NCI-H128 (cell line): Measurements from ENCODE around the gene EPHA6.

ENCODE experiments used
- DNase-seq: peaks from one replicate; lab custom pipeline; 2025; ENCODE audit not compliant: unreplicated experiment; lab: John Stamatoyannopoulos, UW

Gene EPHA6

DNA sequence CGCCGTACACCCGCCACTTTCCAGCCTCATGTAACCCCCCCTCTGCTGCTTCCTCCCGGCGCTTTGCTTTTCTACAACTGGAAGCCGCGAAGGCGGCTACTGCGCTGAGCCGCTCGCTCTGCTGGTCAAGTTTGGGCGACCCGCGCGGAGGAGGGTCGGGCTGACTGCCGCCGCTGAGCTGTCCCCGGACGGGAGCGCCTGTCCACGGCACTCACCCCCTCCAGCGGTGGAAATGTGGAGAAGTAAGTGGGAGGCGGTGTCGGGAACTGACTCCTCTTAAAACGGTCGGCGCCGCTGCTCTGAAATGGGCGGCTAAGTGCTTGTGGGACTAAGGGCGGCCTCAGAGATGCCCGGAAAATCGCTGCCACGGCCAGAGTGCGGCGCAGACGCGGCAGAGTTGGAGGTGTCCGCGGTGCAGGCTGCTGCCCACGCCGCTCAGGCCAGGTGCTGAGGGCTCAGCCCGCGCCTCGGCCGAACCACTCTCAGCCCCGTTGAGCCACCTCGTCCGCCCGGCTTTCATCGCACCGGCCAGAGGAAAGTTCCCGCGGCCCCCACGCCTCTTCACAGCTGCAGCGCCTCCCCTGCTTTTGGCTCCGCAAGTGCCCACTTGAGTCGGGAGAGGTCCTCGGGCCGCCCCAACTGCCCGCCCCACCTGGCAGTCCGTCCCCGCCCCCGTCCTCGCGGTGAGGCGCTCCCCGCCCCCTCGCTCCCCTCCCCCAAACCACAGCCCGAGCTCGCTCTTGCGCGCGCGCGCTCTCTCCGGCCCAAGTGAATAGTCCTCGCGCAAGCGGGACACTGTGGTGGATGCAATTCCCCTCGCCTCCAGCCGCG, at the start of gene EPHA6:
Gene EPHA6, plus strand, starts transcription at position 775 of the 831 bp plus-strand sequence.
- no peak for DNase-seq

DNA sequence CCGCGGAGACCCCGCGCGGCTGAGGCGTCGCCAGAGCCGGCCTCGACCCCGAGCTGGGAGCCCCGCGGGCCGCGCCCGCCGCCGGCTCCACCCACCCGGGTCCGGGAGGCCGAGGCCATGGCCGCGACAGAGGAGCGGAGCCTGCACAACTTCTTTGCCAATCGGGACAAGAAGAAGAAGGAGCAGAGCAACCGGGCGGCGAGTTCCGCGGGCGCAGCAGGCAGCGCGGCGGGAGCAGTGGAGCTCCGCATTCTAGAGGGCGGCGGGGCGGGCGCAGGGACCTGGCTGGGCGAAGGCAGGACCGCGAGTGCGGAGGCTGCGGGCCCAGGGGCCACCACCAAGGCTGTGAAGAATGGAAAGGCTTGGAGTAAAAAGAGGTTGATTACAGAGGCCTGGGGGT, 37.6 kb upstream of the EPHA6 start:
- DNase-seq, result no peak

DNA sequence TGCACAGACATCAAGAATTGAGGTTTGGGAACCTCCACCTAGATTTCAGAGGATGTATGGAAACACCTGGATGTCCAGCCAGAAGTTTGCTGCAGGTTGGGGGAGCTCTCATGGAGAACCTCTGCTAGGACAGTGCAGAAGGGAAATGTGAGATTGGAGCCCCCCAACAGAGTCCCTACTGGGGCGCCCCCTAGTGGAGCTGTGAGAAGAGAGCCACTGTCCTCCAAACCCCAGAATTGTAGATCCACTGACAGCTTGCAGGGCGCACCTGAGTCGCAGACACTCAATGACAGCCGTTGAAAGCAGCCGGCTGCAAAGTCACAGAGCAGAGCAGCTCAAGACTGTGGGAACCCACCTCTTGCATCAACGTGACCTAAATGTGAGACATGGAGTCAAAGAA, 34.6 kb upstream of the EPHA6 start:
- DNase-seq, result no peak

DNA sequence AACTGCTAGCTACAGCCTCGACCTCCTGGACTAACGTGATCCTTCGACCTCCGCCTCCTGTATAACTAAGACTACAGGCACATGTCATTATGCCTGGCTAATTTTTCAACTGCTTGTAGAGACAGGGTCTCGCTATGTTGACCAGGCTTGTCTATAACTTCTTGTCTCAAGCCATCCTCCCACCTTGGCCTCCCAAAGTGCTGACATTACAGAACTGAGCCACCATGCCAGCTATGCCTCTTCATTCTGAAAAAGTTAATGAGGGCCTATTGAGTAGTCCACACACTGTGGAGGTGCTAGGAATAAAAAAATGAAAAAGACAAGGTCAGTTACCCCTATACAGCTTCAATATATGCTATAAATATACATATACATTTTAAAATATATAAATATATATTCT, 18.3 kb upstream of the EPHA6 start:
- no peak for DNase-seq

DNA sequence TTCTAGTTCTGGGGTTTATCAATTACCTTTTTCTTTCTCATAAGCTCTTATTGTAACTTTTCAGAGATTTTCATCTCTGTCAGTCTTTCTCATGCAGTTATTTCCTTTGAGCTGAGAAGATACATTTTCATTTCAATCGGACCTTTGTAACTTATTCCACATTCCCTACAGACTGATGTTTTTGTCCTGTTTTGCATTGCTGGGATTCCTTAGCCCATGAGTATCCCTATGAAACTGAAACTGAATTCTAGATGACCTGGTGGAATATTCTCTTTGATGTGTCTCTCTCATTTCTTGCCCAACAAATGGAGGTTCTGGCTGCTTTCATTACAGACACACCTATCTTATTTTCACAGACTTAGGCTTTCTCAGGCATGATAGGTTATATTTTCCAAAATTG, 10.5 kb upstream of the EPHA6 start:
- no peak for DNase-seq

DNA sequence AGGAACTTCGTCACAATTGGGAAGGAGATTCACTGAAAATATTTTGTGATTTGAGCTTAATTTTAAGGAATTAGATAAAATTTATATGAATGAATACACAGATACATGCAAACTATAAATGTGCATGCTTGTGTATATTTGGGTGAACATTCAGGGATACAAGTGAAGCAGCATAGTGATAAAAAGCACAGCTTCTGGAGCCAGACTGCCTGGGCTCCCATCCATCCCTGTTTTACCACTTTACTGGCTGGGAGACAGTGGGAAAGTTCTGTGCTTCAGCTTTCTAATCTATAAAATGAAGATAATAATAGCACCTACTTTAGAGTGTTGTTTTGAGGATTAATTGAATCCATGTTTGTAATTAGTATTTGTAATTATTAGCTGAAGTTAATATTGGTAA, 8.1 kb upstream of the EPHA6 start:
- no peak for DNase-seq

DNA sequence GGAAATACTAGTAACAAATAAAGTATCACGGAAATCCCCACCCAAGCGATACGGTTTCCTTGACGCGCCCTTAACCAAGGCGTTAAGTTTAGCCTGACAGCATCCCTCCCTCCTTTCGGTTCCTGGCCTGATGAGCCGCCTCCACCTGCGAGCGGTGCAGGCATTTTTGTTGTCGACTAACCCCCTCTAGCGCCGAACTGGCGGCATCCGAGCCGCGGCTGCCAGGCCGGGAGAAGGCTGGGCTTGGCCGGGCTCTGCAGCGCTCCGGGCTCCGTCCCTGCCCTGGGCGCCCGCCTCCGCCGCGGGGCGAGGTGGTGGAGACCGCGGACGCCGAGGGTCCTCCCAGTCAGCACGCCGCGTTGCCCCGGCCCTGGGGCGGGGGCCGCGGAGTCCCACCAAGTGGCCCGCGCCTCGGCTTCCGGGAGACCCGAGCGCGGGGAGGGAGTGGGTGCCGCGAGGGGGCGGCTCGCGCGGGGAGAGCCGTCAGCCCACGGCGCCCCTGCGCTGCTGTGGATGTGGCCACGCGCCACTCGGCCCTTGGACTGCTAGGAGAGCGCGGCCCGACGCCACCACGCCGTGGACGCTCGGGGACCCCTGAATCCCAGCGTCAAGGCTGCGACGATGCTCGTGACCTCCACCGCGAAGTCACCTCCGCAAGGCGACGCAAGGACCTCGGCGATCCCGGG, 1.1 kb upstream of the EPHA6 start:
- DNase-seq, result peak; percentile 18

DNA sequence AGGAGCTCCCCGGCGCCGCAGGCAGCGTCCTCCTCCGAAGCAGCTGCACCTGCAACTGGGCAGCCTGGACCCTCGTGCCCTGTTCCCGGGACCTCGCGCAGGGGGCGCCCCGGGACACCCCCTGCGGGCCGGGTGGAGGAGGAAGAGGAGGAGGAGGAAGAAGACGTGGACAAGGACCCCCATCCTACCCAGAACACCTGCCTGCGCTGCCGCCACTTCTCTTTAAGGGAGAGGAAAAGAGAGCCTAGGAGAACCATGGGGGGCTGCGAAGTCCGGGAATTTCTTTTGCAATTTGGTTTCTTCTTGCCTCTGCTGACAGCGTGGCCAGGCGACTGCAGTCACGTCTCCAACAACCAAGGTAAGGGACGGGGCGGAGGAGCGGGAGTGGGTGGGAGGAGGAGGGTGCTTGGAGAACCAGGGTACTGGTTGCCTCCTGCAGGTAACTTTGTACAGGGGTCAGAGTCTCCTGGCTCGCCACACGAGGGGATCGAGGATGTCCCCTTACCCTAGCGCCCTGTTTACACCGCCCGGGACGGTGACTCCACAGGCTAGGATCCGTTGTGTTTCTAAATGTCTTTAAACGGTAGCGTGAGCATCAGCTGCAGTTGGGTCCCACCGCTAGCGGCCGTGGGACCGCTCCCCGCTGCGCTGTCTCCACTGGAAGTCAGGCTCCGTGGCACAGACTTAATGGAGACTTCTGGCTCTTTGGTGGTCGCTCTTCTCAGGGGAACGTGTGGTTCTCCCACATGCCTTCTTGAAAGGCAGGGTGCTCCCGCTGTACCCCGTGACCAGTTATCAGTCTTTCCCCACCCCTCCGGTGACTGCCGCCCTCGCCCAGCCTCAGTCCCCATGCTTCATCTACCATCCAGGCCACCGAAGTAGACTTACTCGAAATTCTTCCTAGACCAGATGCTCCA, 515 bp downstream of the EPHA6 start:
- no peak for DNase-seq

DNA sequence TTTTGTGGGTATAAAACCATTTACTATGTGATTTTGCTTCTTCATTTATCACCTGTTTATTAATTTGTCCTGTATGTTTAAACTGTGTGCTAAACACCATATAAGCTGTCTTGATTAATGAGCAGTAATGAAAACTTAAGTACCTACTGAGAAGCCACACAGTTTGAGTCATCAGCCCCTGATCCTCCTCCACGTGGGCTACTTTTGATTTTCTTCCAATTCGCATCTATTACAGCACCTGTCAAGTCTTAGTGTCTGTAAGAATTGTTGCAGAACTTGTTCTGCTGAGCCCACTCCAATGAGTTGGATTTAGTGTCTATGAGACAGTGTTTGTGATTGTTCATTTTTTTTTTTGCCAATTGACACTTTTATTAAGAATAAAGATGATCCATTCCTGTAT, 16.8 kb downstream of the EPHA6 start:
- DNase-seq, result no peak

DNA sequence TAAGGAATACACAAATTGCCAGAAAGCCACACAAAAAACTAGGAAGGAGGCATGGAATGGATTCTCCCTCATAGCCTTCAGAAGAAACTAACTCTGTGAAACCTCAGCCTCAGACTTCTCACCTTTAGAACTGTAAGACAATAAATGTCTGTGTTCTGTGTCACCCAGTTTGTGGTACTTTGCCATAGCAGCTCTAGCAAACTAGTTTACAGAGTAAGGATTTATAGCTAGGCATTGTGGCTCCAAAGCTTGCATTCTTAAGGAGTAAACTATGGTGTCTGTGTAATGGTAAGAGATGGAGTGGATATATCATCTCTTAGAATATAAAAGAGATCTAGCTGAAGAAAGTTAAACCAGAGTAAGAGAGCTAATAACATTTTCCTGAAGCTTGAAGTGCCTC, 18.9 kb downstream of the EPHA6 start:
- no peak for DNase-seq

DNA sequence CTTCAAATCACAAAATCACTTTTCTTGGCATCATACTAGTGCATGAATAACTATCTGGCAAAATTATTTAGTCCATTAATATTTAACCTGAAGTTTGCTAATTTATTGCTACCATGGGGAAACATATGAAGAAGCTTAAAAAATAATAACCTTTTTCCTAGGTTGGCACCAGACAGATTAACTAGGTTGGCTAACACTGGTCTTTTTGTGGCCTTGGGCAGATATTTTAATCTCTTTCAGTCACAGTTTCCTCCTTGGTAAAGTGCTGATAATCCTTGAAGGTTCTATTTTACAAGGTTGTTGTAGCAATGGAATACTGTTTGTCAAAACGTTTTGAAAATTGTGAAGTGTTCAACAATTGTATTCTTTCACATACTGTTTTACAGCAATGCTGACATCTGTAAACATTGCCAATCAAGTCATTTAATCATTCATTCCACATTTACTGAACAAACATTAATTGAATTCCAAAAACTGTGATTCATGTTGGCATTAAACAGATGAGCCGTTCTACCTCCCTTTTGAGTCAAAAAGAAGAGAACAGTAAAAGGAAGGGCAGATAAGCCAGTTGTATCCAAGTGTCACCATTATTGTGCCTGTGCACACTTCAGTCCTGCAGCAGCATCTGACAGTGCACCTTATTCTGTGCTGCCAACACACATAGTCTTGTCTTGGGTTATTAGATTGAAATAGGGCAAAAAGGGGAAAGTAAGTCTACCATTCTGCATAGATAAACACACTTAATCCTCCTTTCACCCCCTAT, 21.9 kb downstream of the EPHA6 start:
- no peak for DNase-seq

DNA sequence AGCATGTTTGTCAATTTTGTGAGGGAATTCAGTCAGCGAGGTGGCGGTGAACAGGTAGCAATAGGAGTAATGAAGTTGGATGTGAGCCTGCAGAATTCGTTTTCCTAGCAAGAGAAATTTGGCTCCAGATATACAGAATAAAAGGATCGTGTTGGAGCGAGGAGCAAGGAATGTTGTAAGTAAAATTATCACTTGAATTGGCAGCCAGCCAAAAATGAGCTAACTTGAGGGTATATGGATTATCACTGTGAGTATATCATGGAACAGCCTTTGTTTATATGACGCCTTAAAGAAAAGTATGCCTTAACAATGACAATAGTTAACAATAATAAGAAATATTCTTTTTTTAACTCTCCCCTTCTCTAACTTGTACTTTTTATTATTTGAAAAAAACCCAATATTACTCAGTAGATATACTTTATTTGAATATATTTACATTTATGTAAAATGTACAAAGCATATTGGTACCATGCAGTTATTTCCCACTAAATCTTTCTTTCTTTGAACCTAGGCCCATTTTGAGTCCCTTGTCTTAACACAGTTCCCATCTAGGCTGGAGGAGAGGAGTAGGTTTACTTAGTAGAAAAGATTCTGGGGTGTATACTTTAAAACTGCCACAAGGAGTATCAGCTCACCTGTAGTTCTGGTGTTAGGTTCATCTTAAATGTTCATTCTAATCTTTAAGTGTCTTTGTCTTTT, 29.3 kb downstream of the EPHA6 start:
- DNase-seq, result no peak

DNA sequence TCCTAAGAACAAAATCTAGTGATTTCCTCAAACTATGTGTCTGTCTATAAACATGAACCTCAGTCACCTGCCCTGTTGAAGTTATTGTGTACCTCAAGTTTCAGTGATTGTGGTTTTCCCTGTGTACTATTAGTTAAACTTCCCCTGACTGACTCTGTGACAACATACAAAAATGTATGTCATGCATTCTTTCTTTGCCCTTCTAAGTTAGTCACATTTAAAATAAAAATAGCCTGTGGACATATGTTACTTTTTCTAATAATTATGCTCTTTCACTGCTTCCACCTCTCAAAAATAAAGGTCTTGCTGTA, 29.8 kb downstream of the EPHA6 start:
- no peak for DNase-seq

DNA sequence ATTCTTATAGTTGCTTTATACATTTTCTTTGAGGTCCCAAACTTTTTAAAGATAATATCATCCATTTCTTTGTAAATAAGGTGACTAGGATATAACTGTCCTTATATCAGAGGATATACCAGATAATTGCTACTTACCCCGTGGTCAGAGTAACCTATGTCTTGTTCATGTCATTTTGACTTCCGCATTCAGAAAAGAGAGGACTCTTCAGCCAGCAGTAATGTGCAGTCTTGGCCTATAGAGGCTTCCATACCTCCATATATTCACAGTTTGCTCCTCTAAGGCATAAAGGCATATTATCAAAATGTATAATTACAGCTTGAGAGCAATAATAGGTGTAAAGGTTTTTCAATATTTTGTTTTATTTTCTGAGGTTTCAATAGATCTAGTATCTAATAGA, 38.5 kb downstream of the EPHA6 start:
- DNase-seq, result no peak

DNA sequence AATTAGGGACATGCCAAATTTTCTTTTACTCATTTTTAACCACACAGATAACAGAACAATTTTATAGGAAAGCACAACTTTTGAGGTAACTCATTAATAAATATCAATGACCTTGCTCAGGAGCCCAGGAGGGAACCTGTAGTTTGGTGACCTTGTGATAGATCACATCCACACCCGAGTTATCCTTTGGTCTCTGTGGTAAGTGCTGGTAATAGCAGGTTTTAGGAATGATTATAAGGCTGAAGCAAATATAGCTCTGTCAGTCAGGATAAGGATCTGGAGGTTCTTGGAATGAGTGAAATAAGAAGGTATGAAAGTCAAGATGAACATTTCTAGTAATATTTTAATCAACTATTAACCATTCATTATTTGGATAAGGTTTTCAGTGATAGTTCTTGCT, 46.5 kb downstream of the EPHA6 start:
- DNase-seq, result no peak

DNA sequence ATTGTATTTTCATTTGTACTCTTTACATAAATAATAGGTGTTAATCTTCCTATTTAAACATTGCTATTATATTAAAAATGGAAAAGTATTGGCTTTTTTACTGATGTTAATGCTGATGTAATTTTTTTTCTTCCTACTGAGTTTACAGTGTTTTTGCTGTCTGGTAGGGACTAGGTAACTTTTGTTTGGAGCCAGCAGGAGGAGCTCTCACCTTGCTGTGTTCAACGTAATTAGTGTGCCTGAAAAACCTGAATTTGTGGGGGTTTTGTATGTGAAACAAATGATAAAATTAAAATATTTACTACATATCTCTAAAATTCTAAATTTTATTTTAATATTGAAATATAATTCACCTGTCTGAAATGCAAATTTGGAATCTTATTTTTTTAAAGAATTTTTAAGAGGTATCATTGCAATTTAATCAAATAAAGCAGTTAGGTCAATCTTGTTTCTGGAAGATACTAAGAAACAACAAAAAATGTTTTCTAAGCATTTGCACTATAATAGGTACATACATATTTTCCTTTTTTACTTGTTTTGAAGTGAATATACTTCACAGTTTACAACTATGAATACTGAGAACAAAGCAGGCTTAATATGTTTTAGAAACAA, 48.8 kb downstream of the EPHA6 start:
- DNase-seq, result no peak

DNA sequence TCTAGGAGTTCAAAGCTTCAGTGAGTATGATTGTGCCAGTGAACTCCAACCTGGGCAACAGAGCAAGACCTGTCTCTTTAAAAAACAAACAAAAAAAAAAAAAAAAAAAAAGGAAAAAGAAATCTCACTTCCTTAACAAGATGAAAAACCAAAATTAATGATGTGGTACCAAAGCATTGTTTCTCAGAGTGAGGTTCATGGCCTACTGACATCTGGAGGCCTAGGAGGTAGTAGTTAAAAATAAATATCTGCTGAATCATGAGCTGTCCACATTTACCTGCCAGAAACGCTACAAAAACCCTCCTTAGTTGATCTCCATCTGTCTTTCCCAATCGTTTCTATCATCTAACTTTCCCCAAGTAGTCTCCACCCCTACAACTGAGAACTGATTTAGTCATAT, 51.2 kb downstream of the EPHA6 start:
- DNase-seq, result no peak

DNA sequence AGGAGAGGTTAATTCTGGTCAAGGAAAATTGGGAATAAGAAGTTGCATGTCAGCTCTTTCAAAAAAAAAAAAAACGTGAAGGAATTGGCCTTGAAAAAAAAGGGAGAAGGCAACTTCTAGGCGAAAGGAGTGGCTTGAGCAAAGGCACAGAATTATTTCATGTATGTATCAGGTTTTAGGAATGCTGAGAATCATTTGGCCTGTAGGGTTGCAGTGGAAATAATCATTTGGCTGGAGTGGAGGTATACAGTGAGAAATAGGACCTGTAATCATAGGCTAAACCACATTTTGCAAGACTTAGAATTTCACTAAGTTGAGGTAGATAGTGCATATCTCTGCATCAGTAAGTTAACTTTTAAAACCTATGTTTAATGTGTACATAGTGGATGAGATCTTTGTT, 54.9 kb downstream of the EPHA6 start:
- DNase-seq, result no peak

DNA sequence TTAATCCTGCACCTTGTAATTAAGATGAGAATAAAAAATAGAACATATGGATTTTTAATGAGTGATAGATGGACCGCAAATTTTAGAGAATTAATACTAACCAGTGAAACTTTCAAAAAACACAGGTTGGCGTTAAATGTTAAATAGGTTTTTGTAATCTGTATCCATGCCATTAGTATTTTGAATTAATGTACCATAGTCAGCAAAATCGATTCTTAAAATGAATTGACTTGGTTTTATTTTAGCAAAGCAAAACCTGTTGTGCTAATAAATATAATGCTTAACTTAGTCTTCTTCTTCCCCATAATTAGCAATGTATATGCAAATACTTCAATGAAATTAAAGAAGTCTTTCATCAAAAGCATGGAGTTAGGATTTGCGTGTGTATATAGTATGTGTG, 63.1 kb downstream of the EPHA6 start:
- DNase-seq, result no peak

DNA sequence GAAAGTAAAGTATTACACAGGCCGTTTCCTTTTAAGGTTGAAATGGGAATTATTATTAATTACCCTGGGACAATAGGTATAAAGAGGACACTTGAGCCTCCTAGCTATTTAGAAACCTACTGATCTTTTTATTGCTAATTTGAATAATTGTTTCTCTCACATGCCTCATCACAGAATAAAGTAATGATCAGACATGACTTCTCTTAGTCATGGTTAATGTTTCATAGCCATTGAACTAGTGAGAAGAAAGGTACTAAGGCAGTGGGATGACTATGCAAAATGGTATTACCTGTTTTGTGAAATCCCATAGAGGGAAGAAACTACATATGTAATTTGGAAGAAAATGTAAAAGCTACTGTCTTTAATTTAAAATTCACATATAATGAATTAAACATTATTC, 85.6 kb downstream of the EPHA6 start:
- no peak for DNase-seq
